Measurements from ENCODE around the gene PSMB1.

Gene PSMB1

GRCh38 chr6:170552765-170553533 lies at the start of gene PSMB1:
TSS of gene PSMB1 (minus strand) at chr6:170553307. CDS start at chr6:170553242, 65 bp downstream.
- TF ChIP-seq, protein P1, sequence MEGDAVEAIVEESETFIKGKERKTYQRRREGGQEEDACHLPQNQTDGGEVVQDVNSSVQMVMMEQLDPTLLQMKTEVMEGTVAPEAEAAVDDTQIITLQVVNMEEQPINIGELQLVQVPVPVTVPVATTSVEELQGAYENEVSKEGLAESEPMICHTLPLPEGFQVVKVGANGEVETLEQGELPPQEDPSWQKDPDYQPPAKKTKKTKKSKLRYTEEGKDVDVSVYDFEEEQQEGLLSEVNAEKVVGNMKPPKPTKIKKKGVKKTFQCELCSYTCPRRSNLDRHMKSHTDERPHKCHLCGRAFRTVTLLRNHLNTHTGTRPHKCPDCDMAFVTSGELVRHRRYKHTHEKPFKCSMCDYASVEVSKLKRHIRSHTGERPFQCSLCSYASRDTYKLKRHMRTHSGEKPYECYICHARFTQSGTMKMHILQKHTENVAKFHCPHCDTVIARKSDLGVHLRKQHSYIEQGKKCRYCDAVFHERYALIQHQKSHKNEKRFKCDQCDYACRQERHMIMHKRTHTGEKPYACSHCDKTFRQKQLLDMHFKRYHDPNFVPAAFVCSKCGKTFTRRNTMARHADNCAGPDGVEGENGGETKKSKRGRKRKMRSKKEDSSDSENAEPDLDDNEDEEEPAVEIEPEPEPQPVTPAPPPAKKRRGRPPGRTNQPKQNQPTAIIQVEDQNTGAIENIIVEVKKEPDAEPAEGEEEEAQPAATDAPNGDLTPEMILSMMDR (IDR thresholded peaks at IDR 0.05; ENCODE audit: insufficient read depth, low read depth, low read length, missing control alignments): no peak
- H3K4me3 ChIP-seq (ENCODE audit: low read length): peak within 1 kb of the TSS; percentile 96
- DNase-seq (ENCODE audit: low read depth): peak; percentile 98

DNA sequence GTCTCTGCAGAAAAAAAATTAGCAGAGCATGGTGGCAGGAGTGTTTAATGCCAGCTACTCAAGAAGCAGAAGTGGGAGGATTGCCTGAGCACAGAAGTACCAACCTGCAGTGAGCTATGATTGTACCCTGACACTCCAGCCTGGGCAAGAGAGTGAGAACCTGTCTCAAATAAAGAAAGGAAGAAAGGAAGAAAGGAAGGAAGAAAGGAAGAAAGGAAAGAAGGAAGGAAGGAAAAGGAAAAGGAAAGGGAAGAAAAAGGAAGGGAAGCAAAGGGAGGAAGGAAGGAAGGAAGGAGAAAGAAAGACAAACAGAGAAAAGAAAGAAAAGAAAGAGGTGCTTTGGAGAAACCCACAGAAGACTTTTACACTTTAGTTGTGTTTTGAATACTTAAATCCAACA lies 44.2 kb upstream of the PSMB1 start:
- no peak for DNase-seq (ENCODE audit: low read depth)
- TF ChIP-seq, protein P1 (IDR thresholded peaks at IDR 0.05; ENCODE audit: insufficient read depth, low read depth, low read length, missing control alignments): no peak
- H3K4me3 ChIP-seq (ENCODE audit: low read length): no peak overlapping the region

- no peak for DNase-seq (ENCODE audit: low read depth)
- TF ChIP-seq, protein P1 (IDR thresholded peaks at IDR 0.05; ENCODE audit: insufficient read depth, low read depth, low read length, missing control alignments): no peak
- no peak overlapping the region for H3K4me3 ChIP-seq (ENCODE audit: low read length)
Measured at GRCh38 chr6:170596426-170596825, 43.3 kb upstream of the PSMB1 start.

DNA sequence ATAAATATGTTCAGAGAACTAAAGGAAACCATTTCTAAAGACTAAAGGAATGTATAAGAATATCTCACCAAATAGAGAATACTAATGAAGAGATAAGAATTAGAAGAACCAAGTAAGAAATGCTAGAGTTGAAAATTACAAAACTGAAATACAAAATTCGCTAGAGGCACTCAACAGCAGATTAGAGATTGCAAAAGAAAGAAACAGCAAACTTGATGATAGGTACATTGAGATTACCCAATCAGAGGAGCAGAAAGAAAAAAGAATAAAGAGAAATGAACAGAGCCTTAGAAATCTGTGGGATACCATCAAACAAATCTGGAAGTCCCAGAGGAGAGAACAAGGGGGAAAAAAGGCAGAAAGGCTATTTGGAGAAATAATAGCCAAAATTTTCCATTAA lies 37.6 kb upstream of the PSMB1 start:
- TF ChIP-seq, protein P1 (IDR thresholded peaks at IDR 0.05; ENCODE audit: insufficient read depth, low read depth, low read length, missing control alignments): no peak
- no peak for DNase-seq (ENCODE audit: low read depth)
- H3K4me3 ChIP-seq (ENCODE audit: low read length): no peak overlapping the region

DNA sequence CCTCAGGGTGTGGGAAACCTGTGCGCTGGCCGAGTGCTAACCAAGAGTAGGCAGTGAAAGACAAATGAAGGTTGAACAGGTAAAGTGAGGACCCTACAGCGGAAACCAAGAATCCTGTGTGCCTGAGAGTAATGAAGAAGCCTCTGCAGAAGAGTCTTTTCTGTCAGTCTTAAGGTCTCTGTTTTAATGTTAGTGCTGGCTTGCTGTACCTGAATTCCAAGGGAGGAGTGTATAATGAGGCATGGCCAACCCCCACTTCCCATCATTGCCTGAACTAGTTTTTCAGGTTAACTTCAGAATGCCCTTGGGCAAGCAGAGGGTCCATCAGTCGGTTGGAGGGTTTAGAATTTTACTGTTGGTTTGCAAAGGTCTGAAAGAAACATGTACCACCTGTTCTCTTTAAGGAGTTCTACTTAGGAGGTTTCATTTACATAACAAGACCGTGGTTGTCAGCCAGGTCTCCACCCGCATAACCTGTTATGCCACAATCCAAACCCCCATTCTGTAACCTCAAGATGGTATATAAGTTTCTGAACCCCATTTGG lies 31.9 kb upstream of the PSMB1 start:
- peak; percentile 67 for DNase-seq (ENCODE audit: low read depth)
- H3K4me3 ChIP-seq (ENCODE audit: low read length): peak overlapping the region; percentile 95
- TF ChIP-seq, protein P1 (IDR thresholded peaks at IDR 0.05; ENCODE audit: insufficient read depth, low read depth, low read length, missing control alignments): no peak

GRCh38 chr6:170584181-170584953 lies 31.3 kb upstream of the PSMB1 start, which contains the start of gene PDCD2:
TSS of gene PDCD2 (minus strand) at chr6:170584637. CDS start at chr6:170584581, 56 bp downstream.
- TF ChIP-seq, protein P1 (IDR thresholded peaks at IDR 0.05; ENCODE audit: insufficient read depth, low read depth, low read length, missing control alignments): no peak
- peak; percentile 96 for DNase-seq (ENCODE audit: low read depth)
- H3K4me3 ChIP-seq (ENCODE audit: low read length): peak within 1 kb of the TSS; percentile 95

Data from epithelial cell of esophagus (primary cell).